Ramos (cell line): ENCODE results near the gene IRX1.

Experiments used
- in situ Hi-C: fragments of 300-500 bp; cut with MboI; formaldehyde crosslinking; loops from one replicate; pipeline ENCODE4 v1.14.3; 2022; ENCODE audit warnings: low sequenced_read_pairs; ENCODE audit not compliant: unreplicated experiment

The IRX1 gene

GRCh38 chr5:3642231-3642630, 46.6 kb downstream of the IRX1 start:
- in situ Hi-C loops = no loop called here

- in situ Hi-C loops = no loop called here
Observed at GRCh38 chr5:3650320-3650719, 54.7 kb downstream of the IRX1 start.

GRCh38 chr5:3650868-3651267, 55.2 kb downstream of the IRX1 start:
- in situ Hi-C loops = no loop called here
